ENCODE measurements around the gene MAPKAP1.

Gene MAPKAP1

GRCh38 chr9:125651576-125652232 is 55.3 kb downstream of the MAPKAP1 start:
- H3K27ac ChIP-seq: peak overlapping the region; percentile 50; the same call in 1 of the 2 replicates
- ChIA-PET POLR2A (ENCODE audit: low non-redundant PET) (no interaction called here), CTCF (interaction anchor here (1.0 kb wide), 1 partner anchor 9 kb away, joined by 3 read pairs; no protein-coding TSS in a partner anchor)
- no peak for TF ChIP-seq CTCF (conservative IDR thresholded peaks at IDR 0.05; ENCODE audit: low read depth)
- DNase-seq (ENCODE audit: low spot score): no peak

- POLR2A ChIA-PET (ENCODE audit: low non-redundant PET): no interaction called here
- peak; percentile 70 for DNase-seq (ENCODE audit: low spot score)
- H3K27ac ChIP-seq: no peak overlapping the region; the same call in 1 of the 2 replicates
- CTCF ChIA-PET: interaction anchor here (0.5 kb wide), 1 partner anchor 32 kb away, joined by 4 read pairs; no protein-coding TSS in a partner anchor
- TF ChIP-seq CTCF (conservative IDR thresholded peaks at IDR 0.05; ENCODE audit: low read depth): no peak
These were observed 56.7 kb downstream of the MAPKAP1 start for GRCh38 chr9:125650271-125650737.

GRCh38 chr9:125649826-125650225 is 57.2 kb downstream of the MAPKAP1 start:
- peak overlapping the region; percentile 64; the same call in 1 of the 2 replicates for H3K27ac ChIP-seq
- TF ChIP-seq CTCF (conservative IDR thresholded peaks at IDR 0.05; ENCODE audit: low read depth): no peak
- CTCF ChIA-PET: interaction anchor here (0.7 kb wide), 1 partner anchor 15 kb away, joined by 4 read pairs; no protein-coding TSS in a partner anchor
- POLR2A ChIA-PET (ENCODE audit: low non-redundant PET): no interaction called here
- peak; percentile 19 for DNase-seq (ENCODE audit: low spot score)

GRCh38 chr9:125649315-125649714 is 57.7 kb downstream of the MAPKAP1 start:
- CTCF ChIA-PET: interaction anchor here (0.6 to 0.7 kb wide), 2 partner anchors 14 to 192 kb away, joined by 3 to 4 read pairs; no protein-coding TSS in a partner anchor
- peak overlapping the region; percentile 64; the same call in 1 of the 2 replicates for H3K27ac ChIP-seq
- DNase-seq (ENCODE audit: low spot score): peak; percentile 96
- no peak for TF ChIP-seq CTCF (conservative IDR thresholded peaks at IDR 0.05; ENCODE audit: low read depth)
- POLR2A ChIA-PET (ENCODE audit: low non-redundant PET): no interaction called here

GRCh38 chr9:125648294-125648693 is 58.7 kb downstream of the MAPKAP1 start:
- TF ChIP-seq CTCF (conservative IDR thresholded peaks at IDR 0.05; ENCODE audit: low read depth): no peak
- DNase-seq (ENCODE audit: low spot score): no peak
- POLR2A ChIA-PET (ENCODE audit: low non-redundant PET): no interaction called here
- CTCF ChIA-PET: interaction anchor here (0.6 kb wide), 1 partner anchor 514 kb away, joined by 3 read pairs; no protein-coding TSS in a partner anchor
- H3K27ac ChIP-seq: peak overlapping the region; percentile 48; the same call in 1 of the 2 replicates

GRCh38 chr9:125646621-125647100 is 60.3 kb downstream of the MAPKAP1 start:
- ChIA-PET POLR2A (ENCODE audit: low non-redundant PET) (no interaction called here), CTCF (interaction anchor here (0.6 to 0.7 kb wide), 5 partner anchors 13 to 844 kb away, joined by 3 to 4 read pairs (median 3); no protein-coding TSS in a partner anchor)
- H3K27ac ChIP-seq: no peak overlapping the region
- no peak for DNase-seq (ENCODE audit: low spot score)
- TF ChIP-seq CTCF (conservative IDR thresholded peaks at IDR 0.05; ENCODE audit: low read depth): no peak

Measured in RWPE1 (cell line).